NCI-H187 (cell line): ENCODE data around the gene HMOX1.
"Not testable (repeated sequence)": the region's sequence is repeated elsewhere in the genome, so short reads cannot be mapped to it uniquely, and the experiment has no call there.

Experiments used
- DNase-seq, 2 experiments: peaks; one replicate each; lab custom pipeline; 2025; lab: John Stamatoyannopoulos, UW

The HMOX1 gene

GRCh38 chr22:35380013-35380412 lies 883 bp upstream of the HMOX1 start:
- DNase-seq: no peak

DNA sequence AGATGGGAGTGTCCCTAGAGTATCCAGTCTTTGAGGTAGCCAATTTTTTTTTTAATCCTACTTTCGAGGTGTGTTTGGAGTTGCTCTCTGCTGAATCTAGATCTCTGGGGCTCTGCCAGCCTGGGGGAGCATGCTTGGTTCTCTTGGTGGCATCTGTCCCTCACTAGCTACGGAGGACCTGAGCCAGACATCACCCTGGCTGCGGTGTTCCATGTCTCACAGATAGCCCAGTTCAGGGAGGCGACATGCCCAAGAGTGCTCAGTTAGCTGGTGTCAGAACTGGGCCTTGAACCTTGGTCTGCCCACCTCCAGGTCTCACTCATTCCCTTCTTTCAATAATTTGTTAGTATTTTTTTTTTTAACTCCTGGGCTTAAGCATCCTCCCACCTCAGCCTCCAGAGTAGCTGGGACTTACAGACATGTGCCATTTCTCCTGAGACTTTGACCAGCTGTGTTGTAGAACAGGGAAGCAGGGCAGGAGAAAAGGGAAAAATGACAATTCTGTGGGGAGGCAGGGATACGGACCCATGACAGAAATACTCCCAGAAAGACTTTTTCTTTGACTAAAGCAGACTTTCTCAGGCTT lies 621 bp downstream of the HMOX1 start:
- no peak for DNase-seq

GRCh38 chr22:35383679-35384071 lies 2.8 kb downstream of the HMOX1 start:
- no peak for DNase-seq

GRCh38 chr22:35384527-35384926 lies 3.6 kb downstream of the HMOX1 start:
- no peak for DNase-seq

GRCh38 chr22:35384975-35385588 lies 4.2 kb downstream of the HMOX1 start:
- no peak for DNase-seq

GRCh38 chr22:35386670-35387288 lies 5.9 kb downstream of the HMOX1 start:
- no peak for DNase-seq

DNA sequence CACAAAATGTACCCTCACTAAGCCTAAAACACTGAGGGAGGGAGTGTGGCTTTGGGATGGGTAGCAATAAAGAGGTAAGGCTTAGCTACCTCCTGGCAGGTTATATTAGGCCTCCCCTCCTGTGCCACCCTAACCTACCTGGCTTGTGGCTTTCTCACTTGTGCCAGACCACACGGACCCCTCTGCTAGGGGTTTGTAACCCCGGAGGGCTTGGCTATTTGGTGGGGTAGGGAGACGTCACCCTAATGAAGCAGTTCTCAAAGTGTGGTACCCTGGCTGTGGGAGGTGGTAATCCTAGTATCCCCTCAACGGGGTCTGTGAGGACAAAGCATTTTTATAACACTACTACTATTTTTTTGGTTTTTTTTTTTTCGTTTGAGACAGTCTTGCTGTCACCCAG lies 10.0 kb downstream of the HMOX1 start:
- no peak for DNase-seq

DNA sequence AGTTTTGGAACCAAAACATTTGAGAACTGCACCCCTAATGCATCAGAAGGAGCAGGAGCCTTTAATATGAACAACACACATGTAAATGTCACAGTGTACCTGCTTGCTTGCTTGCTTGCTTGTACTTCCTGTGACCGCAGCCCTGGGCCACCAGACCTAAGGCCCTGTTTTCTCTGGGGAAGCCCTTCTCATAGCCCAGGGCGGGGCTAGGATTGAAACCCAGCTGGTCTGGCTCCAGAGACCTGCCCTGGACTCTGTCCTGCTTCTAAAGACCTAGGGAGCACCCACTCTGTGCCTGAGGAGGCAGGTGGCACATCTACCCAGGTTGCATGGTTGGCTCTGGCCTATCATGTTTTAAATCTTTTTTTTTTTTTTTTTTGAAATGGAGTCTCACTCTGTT lies 11.5 kb downstream of the HMOX1 start:
- DNase-seq: no peak

- no peak for DNase-seq
Measured at GRCh38 chr22:35393116-35394010, 12.5 kb downstream of the HMOX1 start.

- no peak for DNase-seq
Measured at GRCh38 chr22:35394011-35394312, 13.1 kb downstream of the HMOX1 start.

DNA sequence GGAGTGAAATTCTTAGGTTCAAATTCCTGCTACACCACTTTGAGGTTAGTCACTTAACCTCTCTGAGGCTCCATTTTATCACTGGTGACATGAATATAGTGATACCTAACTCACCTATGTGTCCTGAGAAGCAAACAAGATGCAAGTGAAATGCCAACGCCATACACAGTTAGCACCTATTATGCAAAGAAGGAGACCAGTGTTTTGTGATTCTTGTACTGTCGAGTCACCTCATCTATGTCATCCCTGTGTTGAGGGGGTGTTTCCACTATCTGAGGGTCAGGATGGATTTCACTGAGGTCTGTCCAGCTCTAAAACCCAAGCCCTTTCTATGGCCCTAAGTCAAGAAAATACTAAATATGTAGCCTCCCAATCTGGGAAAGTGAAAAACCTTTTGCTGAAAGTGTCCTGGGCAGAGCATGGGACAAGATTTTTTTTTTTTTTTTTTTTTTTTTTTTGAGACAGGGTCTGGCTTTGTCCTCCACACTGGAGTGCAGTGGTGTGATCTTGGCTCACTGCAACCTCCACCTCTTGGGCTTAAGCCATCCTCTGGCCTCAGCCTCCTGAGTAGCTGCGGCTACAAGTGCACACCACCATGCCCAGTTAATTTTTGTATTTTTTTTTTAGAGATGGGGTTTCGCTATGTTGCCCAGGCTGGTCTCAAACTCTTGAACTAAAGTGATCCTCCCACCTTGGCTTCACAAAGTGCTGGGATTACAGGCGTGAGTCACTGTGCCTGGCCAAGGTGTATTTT lies 14.1 kb downstream of the HMOX1 start:
- no peak for DNase-seq

DNA sequence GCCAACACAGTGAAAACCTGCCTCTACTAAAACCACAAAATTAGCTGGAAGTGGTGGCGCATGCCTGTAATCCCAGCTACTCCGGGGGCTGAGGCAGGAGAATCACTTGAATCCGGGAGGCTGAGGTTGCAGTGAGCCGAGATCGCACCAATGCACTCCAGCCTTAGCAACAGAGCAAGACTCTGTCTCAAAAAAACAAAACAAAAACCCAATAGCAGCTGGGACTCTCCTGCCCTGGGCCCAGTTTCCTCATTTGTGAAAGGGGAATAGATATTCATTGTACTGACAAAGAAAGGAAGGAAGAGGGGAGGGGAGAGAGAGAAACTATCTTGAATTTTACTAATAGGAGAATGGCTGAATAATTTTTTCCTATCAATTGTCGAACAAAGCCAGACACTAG lies 15.7 kb downstream of the HMOX1 start:
- not testable (repeated sequence) for DNase-seq

GRCh38 chr22:35397095-35397904 lies 16.4 kb downstream of the HMOX1 start:
- DNase-seq: no peak

GRCh38 chr22:35398591-35398973 lies 17.7 kb downstream of the HMOX1 start:
- no peak for DNase-seq

GRCh38 chr22:35399114-35399677 lies 18.3 kb downstream of the HMOX1 start:
- DNase-seq: no peak

DNA sequence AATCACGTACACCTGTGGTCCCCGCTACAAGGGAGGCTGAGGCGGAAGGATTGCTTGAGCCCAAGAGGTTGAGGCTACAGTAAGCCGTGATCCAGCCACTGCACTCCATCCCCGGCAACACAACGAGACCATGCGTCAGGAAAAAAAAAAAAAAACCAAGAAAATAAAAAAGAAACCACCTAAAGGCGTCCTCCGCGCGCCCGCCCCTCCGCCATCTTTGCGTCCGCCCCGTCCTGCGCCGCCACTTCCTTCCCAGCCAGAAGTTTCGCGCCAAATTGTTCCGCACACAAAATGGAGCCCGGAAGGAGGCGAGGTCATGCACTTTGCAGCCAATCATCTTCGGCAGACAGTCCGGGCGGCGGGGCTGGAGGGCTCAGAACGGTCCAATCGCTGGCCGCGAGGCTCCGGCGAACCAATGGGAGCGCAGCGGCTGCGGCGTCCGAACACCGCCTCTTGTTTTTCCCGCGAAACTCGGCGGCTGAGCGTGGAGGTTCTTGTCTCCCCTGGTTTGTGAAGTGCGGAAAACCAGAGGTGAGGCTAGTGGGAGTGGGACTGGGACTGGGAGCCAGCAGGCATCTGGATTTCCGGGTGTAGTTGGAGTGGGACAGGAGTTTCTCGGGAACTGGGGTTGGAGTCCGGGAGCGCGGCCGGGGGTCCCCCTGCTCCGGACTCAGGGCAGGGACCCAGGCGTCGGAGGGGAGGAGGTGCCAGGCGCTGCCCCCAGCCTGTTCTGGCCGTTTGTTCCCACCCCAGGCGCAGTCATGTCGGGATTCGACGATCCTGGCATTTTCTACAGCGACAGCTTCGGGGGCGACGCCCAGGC lies 19.0 kb downstream of the HMOX1 start, which contains the start of gene MCM5:
Gene MCM5 (plus strand): TSS at position 463 of the 823 bp plus-strand sequence. CDS start 299 bp downstream, at position 762.
- peak; percentile 46 to 85 for DNase-seq

DNA sequence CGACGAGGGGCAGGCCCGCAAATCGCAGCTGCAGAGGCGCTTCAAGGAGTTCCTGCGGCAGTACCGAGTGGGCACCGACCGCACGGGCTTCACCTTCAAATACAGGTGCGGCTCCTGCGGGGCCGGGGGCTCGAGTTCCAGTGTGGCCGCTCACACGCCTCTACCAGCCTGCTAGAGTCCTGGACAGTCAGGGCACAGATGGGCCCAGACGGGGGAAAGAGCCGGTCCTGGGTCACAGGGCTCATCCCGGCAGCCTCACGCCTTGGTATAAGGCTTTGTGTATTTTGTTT lies 19.6 kb downstream of the HMOX1 start:
- DNase-seq: no peak

GRCh38 chr22:35401863-35402262 lies 21.0 kb downstream of the HMOX1 start:
- DNase-seq: no peak

DNA sequence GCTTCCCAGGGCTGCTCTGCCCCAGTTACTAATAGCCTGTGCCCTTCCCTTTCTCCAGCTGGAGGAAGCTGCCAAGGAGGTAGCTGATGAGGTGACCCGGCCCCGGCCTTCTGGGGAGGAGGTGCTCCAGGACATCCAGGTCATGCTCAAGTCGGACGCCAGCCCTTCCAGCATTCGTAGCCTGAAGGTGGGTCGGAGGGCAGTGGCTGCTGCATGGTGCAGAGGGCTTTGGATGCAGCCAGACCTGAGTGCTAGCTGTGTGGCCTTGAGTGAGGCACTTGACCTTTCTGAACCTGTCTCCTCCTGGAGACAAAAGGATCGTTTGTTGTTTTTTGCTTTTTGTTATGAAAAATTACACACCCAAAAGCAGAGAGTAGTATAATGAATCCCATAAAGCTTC lies 22.5 kb downstream of the HMOX1 start:
- no peak for DNase-seq

DNA sequence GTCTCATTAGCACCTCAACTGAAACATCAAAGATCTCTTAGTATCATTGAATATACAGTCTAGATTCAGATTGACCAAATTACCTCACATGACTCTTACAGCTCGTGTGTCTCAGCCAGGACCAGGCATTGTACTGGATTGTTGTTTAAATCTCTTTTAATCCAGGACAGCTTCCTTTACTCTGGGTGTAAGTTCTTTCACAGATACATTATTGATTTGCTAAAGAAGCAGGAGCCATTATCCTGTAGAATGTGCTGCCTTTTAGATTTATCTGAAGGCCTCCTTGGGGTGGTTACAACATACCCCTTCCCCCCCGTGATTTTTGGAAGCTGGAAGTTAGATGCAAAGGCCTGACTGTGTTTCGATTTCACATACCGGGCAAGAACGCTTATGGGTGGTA lies 23.3 kb downstream of the HMOX1 start:
- no peak for DNase-seq
